Body of pancreas (tissue), 4 donors: ENCODE measurements around the gene PCSK6.

ENCODE experiments used
- CTCF ChIP-seq, 7 experiments: fragments of 450-650 bp in 4 of 7; fragments of 200-600 bp in 3 of 7; sonication (generic) in 3 of 7; IDR thresholded peaks; one replicate each; pipeline ENCODE4 v1.5.1; 2016 to 2019; ENCODE audit warnings: antibody characterized with exemption in 7 of 7
- POLR2A ChIP-seq, 3 donors: fragments of 450-650 bp; IDR thresholded peaks; one replicate each; pipeline ENCODE4 v1.6.1; 2016; ENCODE audit warnings: antibody characterized with exemption in 3 of 3, mild to moderate bottlenecking in 2 of 3

- no peak for TF ChIP-seq POLR2A (IDR thresholded peaks at IDR 0.05)
- no peak for TF ChIP-seq CTCF (IDR thresholded peaks at IDR 0.05)
Measured at GRCh38 chr15:101535170-101535902, 45.8 kb upstream of the PCSK6 start.
